GM18498 (cell line): ENCODE measurements around the gene RNF144A.

Experiments used
- ATAC-seq: cut with Tn5 transposase; IDR thresholded peaks from one replicate; pipeline ENCODE4 v1.9.1; 2021; ENCODE audit warnings: mild to moderate bottlenecking, moderate library complexity; ENCODE audit not compliant: unreplicated experiment

The RNF144A gene

GRCh38 chr2:6906165-6906741 is 11.0 kb upstream of the RNF144A start:
- no peak for ATAC-seq

- ATAC-seq, result no peak
Observed at GRCh38 chr2:6908291-6908690, 8.9 kb upstream of the RNF144A start.

GRCh38 chr2:6909431-6910385 is 7.5 kb upstream of the RNF144A start:
- peak; percentile 99 for ATAC-seq

GRCh38 chr2:6911721-6912120 is 5.5 kb upstream of the RNF144A start:
- ATAC-seq, result no peak

- ATAC-seq, result no peak
Observed at GRCh38 chr2:6913415-6914157, 3.6 kb upstream of the RNF144A start.

GRCh38 chr2:6914828-6915227 is 2.4 kb upstream of the RNF144A start:
- no peak for ATAC-seq

GRCh38 chr2:6915399-6915798 is 1.8 kb upstream of the RNF144A start:
- ATAC-seq, result no peak

GRCh38 chr2:6916224-6916623 is 988 bp upstream of the RNF144A start:
- no peak for ATAC-seq

GRCh38 chr2:6916736-6917070 is 509 bp upstream of the RNF144A start:
- no peak for ATAC-seq

GRCh38 chr2:6917761-6918421 is 679 bp downstream of the RNF144A start:
- ATAC-seq, result peak; percentile 45

- no peak for ATAC-seq
Observed at GRCh38 chr2:6919901-6920742, 2.9 kb downstream of the RNF144A start.

- no peak for ATAC-seq
Observed at GRCh38 chr2:6920743-6921064, 3.5 kb downstream of the RNF144A start.

GRCh38 chr2:6921321-6921922 is 4.2 kb downstream of the RNF144A start:
- no peak for ATAC-seq

- ATAC-seq, result peak; percentile 28
Observed at GRCh38 chr2:6922201-6922656, 5.0 kb downstream of the RNF144A start.

GRCh38 chr2:6923319-6923718 is 6.1 kb downstream of the RNF144A start:
- ATAC-seq, result no peak

- no peak for ATAC-seq
Observed at GRCh38 chr2:6924101-6924923, 7.1 kb downstream of the RNF144A start.

- ATAC-seq, result no peak
Observed at GRCh38 chr2:6924924-6925409, 7.8 kb downstream of the RNF144A start.

GRCh38 chr2:6926071-6926732 is 9.0 kb downstream of the RNF144A start:
- ATAC-seq, result no peak
